Neutrophil (primary cell): ENCODE measurements around the gene TGFBRAP1.

Experiments used
- H3K27ac ChIP-seq: fragments of 200-600 bp; sonication (generic); 2 replicates; pipeline ENCODE4 v1.5.1; 2016; ENCODE audit warnings: mild to moderate bottlenecking, moderate library complexity
- H3K27me3 ChIP-seq: fragments of 200-600 bp; sonication (generic); 2 replicates; pipeline ENCODE4 v1.6.0; 2016; ENCODE audit warnings: mild to moderate bottlenecking
- H3K36me3 ChIP-seq: fragments of 200-600 bp; sonication (generic); 2 replicates; pipeline ENCODE4 v1.5.1; 2017
- H3K4me1 ChIP-seq, 2 experiments: fragments of 200-600 bp in 1 of 2; sonication (generic) in 1 of 2; 1 replicate in 1 of 2; 2 replicates in 1 of 2; pipeline versions ENCODE4 v1.5.1 to v1.6.1; 2013 to 2016; ENCODE audit warnings: low read depth in 1 of 2, low read length in 1 of 2, mild to moderate bottlenecking in 1 of 2, moderate library complexity in 1 of 2; ENCODE audit not compliant: control insufficient read depth in 1 of 2, insufficient read depth in 1 of 2
- H3K4me3 ChIP-seq, 2 experiments: fragments of 200-600 bp in 1 of 2; sonication (generic) in 1 of 2; 1 replicate in 1 of 2; 2 replicates in 1 of 2; pipeline ENCODE4 v1.5.1; 2013 to 2016; ENCODE audit warnings: low read depth in 1 of 2, low read length in 1 of 2, mild to moderate bottlenecking in 1 of 2, moderate library complexity in 1 of 2
- H3K9me3 ChIP-seq: fragments of 200-600 bp; sonication (generic); 2 replicates; pipeline ENCODE4 v1.5.1; 2016
- CTCF ChIP-seq: fragments of 200-600 bp; sonication (generic); IDR thresholded peaks from 2 replicates; pipeline ENCODE4 v1.5.1; 2016; ENCODE audit warnings: antibody characterized with exemption

The TGFBRAP1 gene

GRCh38 chr2:105376789-105377240, 47.3 kb upstream of the TGFBRAP1 start:
- peaks cover 10 to 16% of the 10 kb centered on the region in 2 experiments for H3K4me1 ChIP-seq
- H3K27ac ChIP-seq, result no peak overlapping the region
- no peaks in the 10 kb centered on the region for H3K9me3 ChIP-seq
- peaks cover 5% of the 10 kb centered on the region for H3K27me3 ChIP-seq
- no peak overlapping the region for H3K4me3 ChIP-seq
- no peaks in the 10 kb centered on the region for H3K36me3 ChIP-seq
- TF ChIP-seq CTCF, result no peak

DNA sequence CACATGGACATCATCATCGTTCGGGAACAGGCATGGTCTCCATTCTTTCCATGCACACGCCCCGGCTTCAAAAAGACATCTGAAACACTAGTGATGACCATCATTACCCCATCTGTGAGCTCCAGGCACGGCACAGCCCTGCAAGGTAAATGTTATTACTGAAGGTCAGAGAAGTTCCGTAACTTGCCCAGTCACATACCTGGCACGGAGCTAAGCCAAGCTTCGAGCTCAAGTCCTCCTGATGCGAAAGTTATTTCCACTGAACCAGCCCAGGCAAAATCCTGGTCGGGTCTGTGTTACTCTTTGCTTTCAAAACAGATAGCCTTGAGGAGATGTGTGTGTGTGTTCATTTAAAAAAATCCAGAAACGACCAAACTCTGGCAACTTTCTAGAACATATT, 46.5 kb upstream of the TGFBRAP1 start:
- peaks cover 10 to 16% of the 10 kb centered on the region in 2 experiments for H3K4me1 ChIP-seq
- no peak for TF ChIP-seq CTCF
- no peak overlapping the region for H3K27ac ChIP-seq
- no peaks in the 10 kb centered on the region for H3K36me3 ChIP-seq
- no peak overlapping the region for H3K4me3 ChIP-seq
- H3K9me3 ChIP-seq, result no peaks in the 10 kb centered on the region
- peaks cover 5% of the 10 kb centered on the region for H3K27me3 ChIP-seq

DNA sequence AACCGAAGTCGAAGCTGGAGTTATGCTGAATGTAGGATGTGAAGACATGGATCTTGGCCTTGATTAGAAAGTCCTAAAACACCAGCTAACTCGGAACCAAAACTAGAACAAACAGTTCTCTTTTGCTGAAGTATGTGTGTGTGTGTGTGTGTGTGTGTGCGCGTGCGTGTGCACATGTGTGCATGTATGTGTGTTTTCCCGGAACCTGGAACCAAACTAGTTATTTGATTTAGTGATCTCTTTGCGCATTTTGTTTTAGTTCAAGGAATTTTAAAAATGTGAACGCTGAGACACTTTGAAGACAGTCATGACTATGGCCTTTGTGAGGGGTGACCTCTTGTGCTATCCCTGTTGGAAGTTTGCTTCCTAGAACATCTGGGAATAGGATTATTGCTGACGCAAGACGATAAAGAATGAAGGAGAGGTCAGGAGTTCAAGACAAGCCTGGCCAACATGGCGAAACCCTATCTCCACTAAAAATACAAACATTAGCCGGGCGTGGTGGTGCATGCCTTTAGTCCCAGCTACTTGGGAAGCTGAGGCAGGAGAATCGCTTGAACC, 45.5 kb upstream of the TGFBRAP1 start:
- TF ChIP-seq CTCF, result no peak
- Histone ChIP-seq H3K9me3 (no peaks in the 10 kb centered on the region), H3K27me3 (peaks cover 5% of the 10 kb centered on the region), H3K36me3 (no peaks in the 10 kb centered on the region), H3K27ac (no peak overlapping the region), H3K4me3 (no peak overlapping the region), H3K4me1 (peaks cover 7 to 8% of the 10 kb centered on the region in 2 experiments)

DNA sequence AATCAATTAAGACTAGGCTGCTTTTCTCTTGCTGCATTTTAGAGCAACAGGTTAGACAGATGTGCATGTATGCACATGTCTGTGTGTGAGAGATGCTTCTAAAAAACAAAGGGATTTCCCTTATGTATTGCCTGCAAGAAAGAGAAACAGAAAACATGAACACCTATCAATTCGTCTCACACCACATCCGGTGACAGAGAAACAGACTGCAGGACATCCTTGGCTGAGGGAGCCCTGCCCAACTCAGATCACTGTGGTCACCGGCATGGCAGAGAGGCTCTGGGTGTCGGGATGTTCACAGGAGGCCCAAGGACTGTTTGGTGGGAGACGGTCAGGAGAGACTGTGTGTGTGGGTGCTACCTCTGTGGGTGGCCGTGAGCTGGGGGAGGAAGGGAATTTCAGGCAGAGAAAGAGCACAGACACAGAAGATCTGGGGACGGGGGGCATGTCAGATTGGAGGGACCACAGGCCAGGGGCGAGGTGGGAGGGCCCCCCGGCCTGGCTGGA, 44.4 kb upstream of the TGFBRAP1 start:
- Histone ChIP-seq H3K27me3 (peaks cover 5% of the 10 kb centered on the region), H3K27ac (no peak overlapping the region), H3K36me3 (no peaks in the 10 kb centered on the region), H3K4me3 (no peak overlapping the region), H3K4me1 (no peaks in the 10 kb centered on the region), H3K9me3 (no peaks in the 10 kb centered on the region)
- no peak for TF ChIP-seq CTCF

DNA sequence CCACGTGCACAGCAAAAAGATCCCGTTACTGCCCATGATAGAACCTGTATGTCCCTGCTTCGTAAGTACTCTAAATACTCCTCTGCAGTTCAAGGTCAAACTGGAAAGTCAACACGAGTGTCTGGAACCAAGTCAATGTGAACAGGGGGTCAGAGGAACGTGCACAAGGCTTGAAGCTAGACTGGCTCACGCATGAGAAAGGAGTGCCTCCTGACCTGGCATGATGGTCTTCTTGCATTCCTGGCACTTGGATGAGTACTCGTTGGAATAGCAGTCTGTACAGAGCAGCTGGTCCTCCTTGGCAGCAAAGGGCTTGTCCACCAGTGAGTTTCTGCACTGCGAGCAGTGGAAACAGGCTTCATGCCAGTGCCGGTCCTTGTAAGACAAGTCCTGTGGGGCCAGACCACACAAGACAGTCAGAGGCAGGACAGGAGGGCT, 43.8 kb upstream of the TGFBRAP1 start:
- H3K4me1 ChIP-seq, result no peaks in the 10 kb centered on the region
- no peaks in the 10 kb centered on the region for H3K9me3 ChIP-seq
- no peaks in the 10 kb centered on the region for H3K36me3 ChIP-seq
- no peak overlapping the region for H3K4me3 ChIP-seq
- no peak for TF ChIP-seq CTCF
- H3K27me3 ChIP-seq, result peaks cover 5% of the 10 kb centered on the region
- no peak overlapping the region for H3K27ac ChIP-seq
